Caco-2 (cell line): ENCODE data around the gene SDR42E1. TPM values are rescaled to one million over a fixed set of nuclear protein-coding genes. Genes with fewer than 3 reads are reported as not detected.

Experiments used
- BruUV-seq: library from RNA; stranded (reverse); fragments of 400-500 nt; replicated peaks from 2 replicates; lab custom pipeline; 2021; lab: Mats Ljungman, UMichigan
- CTCF ChIA-PET: fragments of 300-600 bp; sonication (Branson Sonifier 250); formaldehyde crosslinking; loops from one replicate; lab custom pipeline; 2022; ENCODE audit warnings: antibody characterized with exemption; lab: Charles Lee
- POLR2A ChIA-PET: fragments of 300-600 bp; sonication (Branson Sonifier 250); formaldehyde crosslinking; loops from one replicate; lab custom pipeline; 2022; ENCODE audit warnings: antibody characterized with exemption; lab: Charles Lee
- DNase-seq, 2 experiments: peaks; one replicate each; pipeline versions ENCODE4 v3.0.0 to v3.0.0-alpha.2; 2020 to 2022
- H3K27me3 ChIP-seq: replicated peaks from 2 replicates; pipeline ENCODE4 v1.6.0; 2011; ENCODE audit warnings: low read length; ENCODE audit not compliant: control insufficient read depth, insufficient read depth
- H3K36me3 ChIP-seq: 2 replicates; pipeline ENCODE4 v1.5.1; 2011; ENCODE audit warnings: low read length; ENCODE audit not compliant: control insufficient read depth, insufficient read depth
- H3K4me1 ChIP-seq: fragments of 250-450 bp; sonication (Bioruptor Pico); 2 replicates; pipeline ENCODE4 v1.5.1; 2020; ENCODE audit warnings: mild to moderate bottlenecking
- H3K4me3 ChIP-seq: 2 replicates; pipeline ENCODE4 v1.5.1; 2011; ENCODE audit warnings: low read depth, mild to moderate bottlenecking, control low read depth, low read length
- H3K9me3 ChIP-seq: fragments of 250-450 bp; sonication (Bioruptor Pico); 2 replicates; pipeline ENCODE4 v1.5.1; 2020; ENCODE audit warnings: mild to moderate bottlenecking, moderate library complexity
- H3K27ac Mint-ChIP-seq: one replicate; pipeline ENCODE4 v1.8.0; 2022; ENCODE audit warnings: mixed read lengths; ENCODE audit not compliant: unreplicated experiment
- H3K27me3 Mint-ChIP-seq: one replicate; pipeline ENCODE4 v1.8.0; 2022; ENCODE audit warnings: mixed read lengths; ENCODE audit not compliant: insufficient read depth, unreplicated experiment
- H3K36me3 Mint-ChIP-seq: one replicate; pipeline ENCODE4 v1.8.0; 2022; ENCODE audit warnings: mild to moderate bottlenecking, mixed read lengths; ENCODE audit not compliant: insufficient read depth, unreplicated experiment
- H3K4me1 Mint-ChIP-seq: one replicate; pipeline ENCODE4 v1.8.0; 2022; ENCODE audit warnings: low read depth, mixed read lengths; ENCODE audit not compliant: unreplicated experiment
- H3K4me3 Mint-ChIP-seq: one replicate; pipeline ENCODE4 v1.8.0; 2022; ENCODE audit warnings: mild to moderate bottlenecking, moderate library complexity, mixed read lengths; ENCODE audit not compliant: unreplicated experiment
- H3K9me3 Mint-ChIP-seq: one replicate; pipeline ENCODE4 v1.8.0; 2022; ENCODE audit warnings: mixed read lengths; ENCODE audit not compliant: unreplicated experiment
- intact Hi-C: fragments of 100-400 bp; cut with micrococcal nuclease; formaldehyde crosslinking; loops from one replicate; pipeline ENCODE4 v1.10.0; 2022; ENCODE audit not compliant: unreplicated experiment
- total RNA-seq: library from RNA; stranded (reverse); gene quantifications from 2 replicates; pipeline ENCODE4 v1.2.3, GENCODE V29; 2022
- TF ChIP-seq, protein P1 (sequence below), 2 experiments: fragments of 200-600 bp in 1 of 2; IDR thresholded peaks; 1 replicate in 1 of 2; 2 replicates in 1 of 2; pipeline versions ENCODE4 v1.5.1 to v1.8.0; 2011 to 2022; ENCODE audit warnings: antibody characterized with exemption in 1 of 2, control low read depth in 1 of 2, inconsistent platforms in 1 of 2, low read depth in 1 of 2, low read length in 1 of 2, mild to moderate bottlenecking in 1 of 2, moderate library complexity in 1 of 2; ENCODE audit not compliant: insufficient read depth in 1 of 2, severe bottlenecking in 1 of 2, unreplicated experiment in 1 of 2

Gene SDR42E1
- total RNA-seq, 1 experiment from 2014 or later = 5.3 TPM

DNA sequence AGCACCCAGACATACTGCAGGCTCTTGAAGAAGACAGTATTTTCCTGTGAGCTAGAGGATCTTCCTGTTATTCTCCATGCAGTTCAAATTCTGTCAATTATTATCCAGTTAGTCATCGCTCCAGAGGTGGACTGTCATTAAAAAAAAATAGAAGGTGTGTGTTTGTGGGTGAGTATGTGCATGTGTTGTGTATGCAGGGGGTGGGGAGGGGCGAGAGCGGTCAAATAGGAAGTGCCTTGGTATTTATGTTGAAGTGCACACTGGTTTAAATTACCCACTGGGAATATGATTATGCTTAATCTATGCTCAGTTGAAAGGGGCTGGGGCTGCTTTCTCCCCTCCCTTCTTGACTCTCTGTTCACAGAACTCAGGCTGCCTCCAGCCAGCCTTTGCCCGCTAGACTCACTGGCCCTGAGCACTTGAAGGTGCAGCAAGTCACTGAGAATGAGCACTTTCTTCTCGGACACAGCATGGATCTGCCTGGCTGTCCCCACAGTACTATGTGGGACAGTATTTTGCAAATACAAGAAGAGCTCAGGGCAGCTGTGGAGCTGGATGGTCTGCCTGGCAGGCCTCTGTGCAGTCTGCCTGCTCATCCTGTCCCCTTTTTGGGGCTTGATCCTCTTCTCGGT, 23.8 kb upstream of the SDR42E1 start, which contains the start of gene HSD17B2:
Gene HSD17B2, plus strand, starts transcription at position 273 of the 632 bp plus-strand sequence. Its CDS starts 172 bp downstream, at position 445.
- peaks cover 28% of the 10 kb centered on the region for H3K4me1 ChIP-seq
- peaks cover 46% of the 10 kb centered on the region for H3K4me1 Mint-ChIP-seq
- peak within 1 kb of the TSS; percentile 10 for H3K27ac Mint-ChIP-seq
- no peaks in the 10 kb centered on the region for H3K27me3 Mint-ChIP-seq
- H3K36me3 ChIP-seq = no peaks in the 10 kb centered on the region
- CTCF ChIA-PET = interaction anchor here (0.6 to 5.3 kb wide), 5 partner anchors 16 to 195 kb away, joined by 3 to 42 read pairs (median 5); no protein-coding TSS in a partner anchor
- POLR2A ChIA-PET = no interaction called here
- TF ChIP-seq, protein P1, sequence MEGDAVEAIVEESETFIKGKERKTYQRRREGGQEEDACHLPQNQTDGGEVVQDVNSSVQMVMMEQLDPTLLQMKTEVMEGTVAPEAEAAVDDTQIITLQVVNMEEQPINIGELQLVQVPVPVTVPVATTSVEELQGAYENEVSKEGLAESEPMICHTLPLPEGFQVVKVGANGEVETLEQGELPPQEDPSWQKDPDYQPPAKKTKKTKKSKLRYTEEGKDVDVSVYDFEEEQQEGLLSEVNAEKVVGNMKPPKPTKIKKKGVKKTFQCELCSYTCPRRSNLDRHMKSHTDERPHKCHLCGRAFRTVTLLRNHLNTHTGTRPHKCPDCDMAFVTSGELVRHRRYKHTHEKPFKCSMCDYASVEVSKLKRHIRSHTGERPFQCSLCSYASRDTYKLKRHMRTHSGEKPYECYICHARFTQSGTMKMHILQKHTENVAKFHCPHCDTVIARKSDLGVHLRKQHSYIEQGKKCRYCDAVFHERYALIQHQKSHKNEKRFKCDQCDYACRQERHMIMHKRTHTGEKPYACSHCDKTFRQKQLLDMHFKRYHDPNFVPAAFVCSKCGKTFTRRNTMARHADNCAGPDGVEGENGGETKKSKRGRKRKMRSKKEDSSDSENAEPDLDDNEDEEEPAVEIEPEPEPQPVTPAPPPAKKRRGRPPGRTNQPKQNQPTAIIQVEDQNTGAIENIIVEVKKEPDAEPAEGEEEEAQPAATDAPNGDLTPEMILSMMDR (IDR thresholded peaks at IDR 0.05; ENCODE audit: insufficient read depth in 1 of 2, low read depth in 1 of 2, low read length in 1 of 2, severe bottlenecking in 1 of 2, unreplicated experiment in 1 of 2) = no peak
- H3K9me3 Mint-ChIP-seq = no peaks in the 10 kb centered on the region
- peak within 1 kb of the TSS; percentile 38 for H3K4me3 ChIP-seq
- intact Hi-C loops = loop anchor here (1.0 kb wide), 3 partner anchors 14 to 137 kb away; no protein-coding TSS in a partner anchor
- peak within 1 kb of the TSS; percentile 51 for H3K4me3 Mint-ChIP-seq
- H3K36me3 Mint-ChIP-seq = no peaks in the 10 kb centered on the region
- H3K9me3 ChIP-seq = no peaks in the 10 kb centered on the region
- H3K27me3 ChIP-seq = no peaks in the 10 kb centered on the region
- no TSS peak for BruUV-seq
- DNase-seq = peak; percentile 47 to 65

GRCh38 chr16:82033683-82034300, 22.5 kb upstream of the SDR42E1 start:
- POLR2A ChIA-PET = no interaction called here

DNA sequence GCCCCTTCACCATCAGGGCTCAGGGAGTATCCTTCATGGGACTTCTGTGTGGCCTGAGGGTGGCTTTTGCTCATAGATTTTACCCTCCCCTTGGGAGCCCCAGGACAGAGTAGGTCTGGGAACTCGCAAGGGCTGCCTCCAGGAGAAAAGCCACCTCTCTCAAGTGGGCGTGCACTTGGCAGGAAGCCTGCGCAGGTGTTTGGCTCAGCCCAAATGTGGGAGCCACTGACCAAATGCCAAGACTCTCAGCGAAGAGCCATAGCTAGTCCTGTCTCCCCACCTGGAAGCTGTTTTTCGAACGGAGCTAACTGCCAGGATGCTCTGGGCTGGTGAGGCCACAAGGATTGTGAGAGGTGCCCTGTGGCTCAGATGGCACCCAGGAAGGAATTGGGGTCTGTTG, 21.7 kb upstream of the SDR42E1 start:
- no peak overlapping the region for H3K27ac Mint-ChIP-seq
- intact Hi-C loops = no loop called here
- peaks cover 33% of the 10 kb centered on the region for H3K4me1 Mint-ChIP-seq
- Histone ChIP-seq H3K36me3 (no peaks in the 10 kb centered on the region), H3K9me3 (no peaks in the 10 kb centered on the region), H3K27me3 (no peaks in the 10 kb centered on the region), H3K4me3 (no peak overlapping the region), H3K4me1 (peaks cover 28% of the 10 kb centered on the region)
- H3K4me3 Mint-ChIP-seq = no peak overlapping the region
- DNase-seq = no peak
- H3K9me3 Mint-ChIP-seq = no peaks in the 10 kb centered on the region
- no TSS peak for BruUV-seq
- H3K36me3 Mint-ChIP-seq = no peaks in the 10 kb centered on the region
- TF ChIP-seq, protein P1 (IDR thresholded peaks at IDR 0.05; ENCODE audit: insufficient read depth in 1 of 2, low read depth in 1 of 2, low read length in 1 of 2, severe bottlenecking in 1 of 2, unreplicated experiment in 1 of 2) = no peak
- POLR2A ChIA-PET = no interaction called here
- CTCF ChIA-PET = interaction anchor here (0.7 to 5.3 kb wide), 3 partner anchors 24 to 202 kb away, joined by 3 to 42 read pairs (median 4); no protein-coding TSS in a partner anchor
- H3K27me3 Mint-ChIP-seq = no peaks in the 10 kb centered on the region

More at GRCh38 chr16:82033683-82034300, 22.5 kb upstream of the SDR42E1 start:
- H3K4me1 ChIP-seq = peaks cover 28% of the 10 kb centered on the region
- TF ChIP-seq, protein P1 (IDR thresholded peaks at IDR 0.05; ENCODE audit: insufficient read depth in 1 of 2, low read depth in 1 of 2, low read length in 1 of 2, severe bottlenecking in 1 of 2, unreplicated experiment in 1 of 2) = no peak
- no peak overlapping the region for H3K4me3 ChIP-seq
- intact Hi-C loops = no loop called here
- no peaks in the 10 kb centered on the region for H3K9me3 ChIP-seq
- Mint-ChIP-seq H3K4me3 (no peak overlapping the region), H3K9me3 (no peaks in the 10 kb centered on the region), H3K4me1 (peaks cover 39% of the 10 kb centered on the region), H3K36me3 (no peaks in the 10 kb centered on the region), H3K27me3 (no peaks in the 10 kb centered on the region), H3K27ac (peak overlapping the region; percentile 21)
- no peaks in the 10 kb centered on the region for H3K27me3 ChIP-seq
- no peaks in the 10 kb centered on the region for H3K36me3 ChIP-seq
- DNase-seq = no peak
- BruUV-seq = no TSS peak
- CTCF ChIA-PET = interaction anchor here (1.1 to 5.3 kb wide), 2 partner anchors 26 to 197 kb away, joined by 5 to 42 read pairs; no protein-coding TSS in a partner anchor
